ENCODE data around the gene TMEM255B. TPM values are rescaled to one million over a fixed set of nuclear protein-coding genes. Genes with fewer than 3 reads are reported as not detected.

TMEM255B gene
- total RNA-seq, 1 donor from 2014 or later = 8.4 TPM

GRCh38 chr13:113856716-113857065 is 97.7 kb downstream of the TMEM255B start:
- Histone ChIP-seq H3K27ac (ENCODE audit: low read depth, low read length) (no peak overlapping the region), H3K4me2 (ENCODE audit: low read length) (peak overlapping the region; percentile 36), H4K20me1 (ENCODE audit: insufficient read depth, low read length) (peaks cover 93% of the 10 kb centered on the region), H3K9ac (ENCODE audit: low read length) (no peak overlapping the region), H3K36me3 (ENCODE audit: insufficient read depth, low read length) (peaks cover 18% of the 10 kb centered on the region), H3K9me3 (ENCODE audit: insufficient read depth, low read depth, low read length) (no peaks in the 10 kb centered on the region), H3K4me1 (ENCODE audit: insufficient read depth, low read length) (peaks cover 46% of the 10 kb centered on the region), H3K79me2 (ENCODE audit: insufficient read depth, low read length) (peaks cover 100% of the 10 kb centered on the region), H3K4me3 (ENCODE audit: insufficient read depth, low read depth, low read length) (no peak overlapping the region), H2AFZ (ENCODE audit: low read depth, low read length) (no peak overlapping the region), H3K27me3 (ENCODE audit: insufficient read depth, low read length) (no peaks in the 10 kb centered on the region)
- no peak for TF ChIP-seq EZH2 (IDR thresholded peaks at IDR 0.05; ENCODE audit: insufficient read depth, low read length)
- Mint-ChIP-seq H3K4me1 (ENCODE audit: low read depth, unreplicated experiment) (peaks cover 51% of the 10 kb centered on the region), H3K9me3 (ENCODE audit: unreplicated experiment) (no peaks in the 10 kb centered on the region), H3K4me3 (ENCODE audit: unreplicated experiment) (peak overlapping the region; percentile 29), H3K36me3 (ENCODE audit: low read depth, unreplicated experiment) (peaks cover 15% of the 10 kb centered on the region), H3K27ac (ENCODE audit: unreplicated experiment) (peak overlapping the region; percentile 15), H3K27me3 (ENCODE audit: low read depth, unreplicated experiment) (no peaks in the 10 kb centered on the region)
- FAIRE-seq (no peak), DNase-seq (ENCODE audit: low read depth) (peak; percentile 59)

DNA sequence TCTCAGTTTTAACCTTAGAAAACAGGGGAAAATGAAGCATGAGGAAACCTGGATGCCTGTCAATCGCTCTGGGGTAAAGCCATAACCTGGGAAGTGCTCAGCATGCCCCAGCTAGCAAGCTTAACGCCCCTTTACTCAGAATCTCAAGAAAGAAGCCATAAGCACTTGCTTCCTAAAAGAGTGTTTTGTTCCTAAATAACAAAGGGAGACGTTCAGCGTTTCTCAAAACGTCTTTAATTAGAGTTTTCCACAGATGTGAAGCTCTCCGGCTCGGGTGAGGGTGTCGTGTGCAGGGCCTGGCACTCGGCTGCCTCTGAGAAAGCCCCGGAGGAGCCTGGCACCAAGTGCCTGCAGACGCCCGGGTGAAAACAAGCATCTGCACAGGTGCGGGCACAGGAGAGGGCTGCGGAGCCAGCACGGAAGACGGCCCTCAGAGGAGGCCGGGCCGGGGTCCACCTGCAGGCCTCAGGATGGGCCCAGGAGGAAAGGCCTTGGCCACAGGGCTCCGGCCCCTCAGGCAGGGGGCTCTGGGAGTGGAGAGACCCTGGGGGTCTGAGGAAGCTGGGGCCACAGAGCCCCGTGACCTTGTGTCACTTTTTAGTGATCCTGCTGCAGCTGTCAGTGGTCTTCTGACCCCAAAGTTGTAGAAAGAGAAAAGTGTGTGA is 98.6 kb downstream of the TMEM255B start:
- no peak overlapping the region for H2AFZ ChIP-seq (ENCODE audit: low read depth, low read length)
- Mint-ChIP-seq H3K36me3 (ENCODE audit: low read depth, unreplicated experiment) (peaks cover 19% of the 10 kb centered on the region), H3K9me3 (ENCODE audit: unreplicated experiment) (no peaks in the 10 kb centered on the region), H3K4me3 (ENCODE audit: unreplicated experiment) (no peak overlapping the region), H3K4me1 (ENCODE audit: low read depth, unreplicated experiment) (peaks cover 55% of the 10 kb centered on the region), H3K27me3 (ENCODE audit: low read depth, unreplicated experiment) (no peaks in the 10 kb centered on the region), H3K27ac (ENCODE audit: unreplicated experiment) (no peak overlapping the region)
- peaks cover 18% of the 10 kb centered on the region for H3K36me3 ChIP-seq (ENCODE audit: insufficient read depth, low read length)
- H3K27me3 ChIP-seq (ENCODE audit: insufficient read depth, low read length) = no peaks in the 10 kb centered on the region
- FAIRE-seq = no peak
- TF ChIP-seq EZH2 (IDR thresholded peaks at IDR 0.05; ENCODE audit: insufficient read depth, low read length) = no peak
- TF ChIP-seq, protein P1, sequence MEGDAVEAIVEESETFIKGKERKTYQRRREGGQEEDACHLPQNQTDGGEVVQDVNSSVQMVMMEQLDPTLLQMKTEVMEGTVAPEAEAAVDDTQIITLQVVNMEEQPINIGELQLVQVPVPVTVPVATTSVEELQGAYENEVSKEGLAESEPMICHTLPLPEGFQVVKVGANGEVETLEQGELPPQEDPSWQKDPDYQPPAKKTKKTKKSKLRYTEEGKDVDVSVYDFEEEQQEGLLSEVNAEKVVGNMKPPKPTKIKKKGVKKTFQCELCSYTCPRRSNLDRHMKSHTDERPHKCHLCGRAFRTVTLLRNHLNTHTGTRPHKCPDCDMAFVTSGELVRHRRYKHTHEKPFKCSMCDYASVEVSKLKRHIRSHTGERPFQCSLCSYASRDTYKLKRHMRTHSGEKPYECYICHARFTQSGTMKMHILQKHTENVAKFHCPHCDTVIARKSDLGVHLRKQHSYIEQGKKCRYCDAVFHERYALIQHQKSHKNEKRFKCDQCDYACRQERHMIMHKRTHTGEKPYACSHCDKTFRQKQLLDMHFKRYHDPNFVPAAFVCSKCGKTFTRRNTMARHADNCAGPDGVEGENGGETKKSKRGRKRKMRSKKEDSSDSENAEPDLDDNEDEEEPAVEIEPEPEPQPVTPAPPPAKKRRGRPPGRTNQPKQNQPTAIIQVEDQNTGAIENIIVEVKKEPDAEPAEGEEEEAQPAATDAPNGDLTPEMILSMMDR (IDR thresholded peaks at IDR 0.05; ENCODE audit: insufficient read depth, low read depth, low read length) = no peak
- peak overlapping the region; percentile 11 for H3K4me2 ChIP-seq (ENCODE audit: low read length)
- peaks cover 98% of the 10 kb centered on the region for H4K20me1 ChIP-seq (ENCODE audit: insufficient read depth, low read length)
- H3K4me3 ChIP-seq (ENCODE audit: insufficient read depth, low read depth, low read length) = no peak overlapping the region
- H3K9me3 ChIP-seq (ENCODE audit: insufficient read depth, low read depth, low read length) = no peaks in the 10 kb centered on the region
- H3K4me1 ChIP-seq (ENCODE audit: insufficient read depth, low read length) = peaks cover 52% of the 10 kb centered on the region
- no peak overlapping the region for H3K9ac ChIP-seq (ENCODE audit: low read length)
- peaks cover 100% of the 10 kb centered on the region for H3K79me2 ChIP-seq (ENCODE audit: insufficient read depth, low read length)
- no peak for DNase-seq (ENCODE audit: low read depth)
- H3K27ac ChIP-seq (ENCODE audit: low read depth, low read length) = no peak overlapping the region

GRCh38 chr13:113859311-113860050 is 100.5 kb downstream of the TMEM255B start:
- H3K27me3 Mint-ChIP-seq (ENCODE audit: low read depth, unreplicated experiment) = no peaks in the 10 kb centered on the region
- H3K4me3 Mint-ChIP-seq (ENCODE audit: unreplicated experiment) = peak overlapping the region; percentile 96
- Histone ChIP-seq H3K4me1 (ENCODE audit: insufficient read depth, low read length) (peaks cover 48% of the 10 kb centered on the region), H4K20me1 (ENCODE audit: insufficient read depth, low read length) (peaks cover 81% of the 10 kb centered on the region), H3K27ac (ENCODE audit: low read depth, low read length) (no peak overlapping the region), H3K4me3 (ENCODE audit: insufficient read depth, low read depth, low read length) (no peak overlapping the region), H3K4me2 (ENCODE audit: low read length) (peak overlapping the region; percentile 90), H3K36me3 (ENCODE audit: insufficient read depth, low read length) (peaks cover 18% of the 10 kb centered on the region), H3K9ac (ENCODE audit: low read length) (no peak overlapping the region), H3K9me3 (ENCODE audit: insufficient read depth, low read depth, low read length) (no peaks in the 10 kb centered on the region), H3K27me3 (ENCODE audit: insufficient read depth, low read length) (no peaks in the 10 kb centered on the region), H2AFZ (ENCODE audit: low read depth, low read length) (no peak overlapping the region), H3K79me2 (ENCODE audit: insufficient read depth, low read length) (peaks cover 94% of the 10 kb centered on the region)
- TF ChIP-seq, protein P1 (IDR thresholded peaks at IDR 0.05; ENCODE audit: insufficient read depth, low read depth, low read length) = no peak
- no peak for TF ChIP-seq EZH2 (IDR thresholded peaks at IDR 0.05; ENCODE audit: insufficient read depth, low read length)
- FAIRE-seq = peak; percentile 73
- H3K27ac Mint-ChIP-seq (ENCODE audit: unreplicated experiment) = no peak overlapping the region
- H3K9me3 Mint-ChIP-seq (ENCODE audit: unreplicated experiment) = no peaks in the 10 kb centered on the region
- peaks cover 14% of the 10 kb centered on the region for H3K36me3 Mint-ChIP-seq (ENCODE audit: low read depth, unreplicated experiment)
- DNase-seq (ENCODE audit: low read depth) = no peak
- H3K4me1 Mint-ChIP-seq (ENCODE audit: low read depth, unreplicated experiment) = peaks cover 48% of the 10 kb centered on the region
